Breast epithelium (tissue), 3 donors: Measurements from ENCODE around the gene RFX1.

Source experiments
- CTCF ChIP-seq, 3 donors: fragments of 450-650 bp; IDR thresholded peaks; one replicate each; pipeline ENCODE4 v1.5.1; 2016 to 2017; ENCODE audit warnings: antibody characterized with exemption in 3 of 3, mild to moderate bottlenecking in 3 of 3, moderate library complexity in 3 of 3
- POLR2A ChIP-seq: fragments of 450-650 bp; IDR thresholded peaks from one replicate; pipeline ENCODE4 v1.6.1; 2016; ENCODE audit warnings: antibody characterized with exemption, mild to moderate bottlenecking, moderate library complexity
- POLR2AphosphoS5 ChIP-seq, 3 donors: sonication (generic); formaldehyde crosslinking; IDR thresholded peaks; one replicate each; pipeline ENCODE4 v1.6.1; 2017; ENCODE audit warnings: antibody characterized with exemption in 3 of 3

DNA sequence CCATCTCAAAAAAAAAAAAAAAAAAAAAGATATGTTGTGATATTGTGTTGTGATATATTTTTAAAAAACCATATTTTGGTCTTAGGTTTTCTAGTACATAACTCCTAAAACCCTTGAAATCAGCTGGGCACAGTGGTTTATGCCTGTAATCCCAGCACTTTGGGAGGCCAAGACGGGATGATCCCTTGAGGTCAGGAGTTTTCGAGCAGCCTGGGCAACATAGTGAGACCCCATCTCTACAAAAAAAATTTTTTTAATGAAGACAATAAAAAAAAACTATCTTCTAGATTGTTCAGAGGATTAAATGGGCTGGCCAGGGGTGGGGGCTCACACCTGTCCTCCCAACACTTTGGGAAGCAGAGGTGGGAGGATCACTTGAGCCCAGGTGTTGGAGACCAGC lies 55.1 kb downstream of the RFX1 start:
- no peak for TF ChIP-seq POLR2A
- TF ChIP-seq POLR2AphosphoS5 (IDR thresholded peaks at IDR 0.05), result no peak
- TF ChIP-seq CTCF (IDR thresholded peaks at IDR 0.05), result no peak
